Measurements from ENCODE around the gene SLC35F3.

DNA sequence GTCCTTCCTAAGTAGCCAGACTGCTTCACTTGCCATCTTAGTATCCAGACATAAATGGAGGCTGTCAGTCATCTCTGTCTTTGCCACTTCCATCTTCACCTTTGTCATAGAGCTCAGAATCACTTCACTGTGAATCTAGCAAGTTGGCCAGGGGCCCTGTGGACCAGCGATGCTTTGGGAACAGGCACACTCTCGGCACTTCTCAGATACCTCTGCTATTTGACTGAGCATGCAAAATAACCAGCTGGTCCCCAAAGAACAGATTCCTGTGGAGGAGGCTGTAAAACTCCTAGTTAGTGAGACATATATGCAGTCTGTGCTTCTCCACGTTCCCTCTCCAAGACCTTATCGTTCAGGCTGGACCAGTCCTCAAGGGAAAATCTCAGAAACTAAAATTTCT, 392.0 kb downstream of the SLC35F3 start:
- TF ChIP-seq, protein P1, sequence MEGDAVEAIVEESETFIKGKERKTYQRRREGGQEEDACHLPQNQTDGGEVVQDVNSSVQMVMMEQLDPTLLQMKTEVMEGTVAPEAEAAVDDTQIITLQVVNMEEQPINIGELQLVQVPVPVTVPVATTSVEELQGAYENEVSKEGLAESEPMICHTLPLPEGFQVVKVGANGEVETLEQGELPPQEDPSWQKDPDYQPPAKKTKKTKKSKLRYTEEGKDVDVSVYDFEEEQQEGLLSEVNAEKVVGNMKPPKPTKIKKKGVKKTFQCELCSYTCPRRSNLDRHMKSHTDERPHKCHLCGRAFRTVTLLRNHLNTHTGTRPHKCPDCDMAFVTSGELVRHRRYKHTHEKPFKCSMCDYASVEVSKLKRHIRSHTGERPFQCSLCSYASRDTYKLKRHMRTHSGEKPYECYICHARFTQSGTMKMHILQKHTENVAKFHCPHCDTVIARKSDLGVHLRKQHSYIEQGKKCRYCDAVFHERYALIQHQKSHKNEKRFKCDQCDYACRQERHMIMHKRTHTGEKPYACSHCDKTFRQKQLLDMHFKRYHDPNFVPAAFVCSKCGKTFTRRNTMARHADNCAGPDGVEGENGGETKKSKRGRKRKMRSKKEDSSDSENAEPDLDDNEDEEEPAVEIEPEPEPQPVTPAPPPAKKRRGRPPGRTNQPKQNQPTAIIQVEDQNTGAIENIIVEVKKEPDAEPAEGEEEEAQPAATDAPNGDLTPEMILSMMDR (IDR thresholded peaks at IDR 0.05): no peak
- TF ChIP-seq POLR2A (IDR thresholded peaks at IDR 0.05) (no peak), EP300 (IDR thresholded peaks at IDR 0.05) (no peak), POLR2AphosphoS5 (IDR thresholded peaks at IDR 0.05) (no peak)
